ENCODE results near the gene TMEM132D. TPM values are rescaled to one million over a fixed set of nuclear protein-coding genes. Genes with fewer than 3 reads are reported as not detected.

Gene TMEM132D
- total and polyA plus RNA-seq, 4 donors = 0.01 to 0.14 (median 0.08) TPM

DNA sequence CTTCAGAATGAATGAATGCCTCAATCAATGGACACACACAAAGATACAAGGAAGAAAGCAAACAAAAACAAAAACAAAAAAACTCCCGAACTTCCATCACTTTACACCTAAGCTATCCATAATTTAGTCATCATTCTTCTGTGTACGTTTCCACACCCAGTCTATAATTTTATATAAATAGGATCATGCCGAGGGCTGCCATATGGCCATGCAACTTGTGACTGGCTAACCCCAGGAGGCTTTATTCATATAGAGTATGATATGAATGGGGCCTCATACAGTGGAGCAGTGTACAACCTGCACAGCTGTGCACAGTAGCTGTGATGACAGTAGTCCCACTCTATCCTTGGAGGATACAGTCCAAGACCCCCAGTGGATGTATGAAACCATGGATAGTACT lies 365.7 kb downstream of the TMEM132D start:
- Histone ChIP-seq H3K27me3 (ENCODE audit: control insufficient read depth in 4 of 4, insufficient read depth in 4 of 4, low read length in 3 of 4) (peaks cover 0 to 2% (median 0%) of the 10 kb centered on the region in 4 donors), H3K36me3 (ENCODE audit: control insufficient read depth in 4 of 4, insufficient read depth in 3 of 4, low read depth in 1 of 4, low read length in 3 of 4) (no peaks in the 10 kb centered on the region), H3K27ac (ENCODE audit: low read depth in 1 of 2, low read length in 2 of 2) (no peak overlapping the region), H3K9ac (ENCODE audit: low read depth in 1 of 2, low read length in 2 of 2) (no peak overlapping the region), H3K4me1 (ENCODE audit: control insufficient read depth in 4 of 4, insufficient read depth in 4 of 4, low read length in 3 of 4) (no peaks in the 10 kb centered on the region), H3K4me3 (ENCODE audit: low read depth in 1 of 3, low read length in 3 of 3) (no peak overlapping the region), H3K9me3 (ENCODE audit: control insufficient read depth in 4 of 4, low read length in 3 of 4) (no peaks in the 10 kb centered on the region)
- DNase-seq (ENCODE audit: low spot score) = no peak
- WGBS = 51% methylated on average over 3 of the region's 3 CpGs
- TF ChIP-seq RAD21 (IDR thresholded peaks at IDR 0.05) (no peak), JUND (IDR thresholded peaks at IDR 0.05) (no peak), FOXA2 (IDR thresholded peaks at IDR 0.05) (no peak)

DNA sequence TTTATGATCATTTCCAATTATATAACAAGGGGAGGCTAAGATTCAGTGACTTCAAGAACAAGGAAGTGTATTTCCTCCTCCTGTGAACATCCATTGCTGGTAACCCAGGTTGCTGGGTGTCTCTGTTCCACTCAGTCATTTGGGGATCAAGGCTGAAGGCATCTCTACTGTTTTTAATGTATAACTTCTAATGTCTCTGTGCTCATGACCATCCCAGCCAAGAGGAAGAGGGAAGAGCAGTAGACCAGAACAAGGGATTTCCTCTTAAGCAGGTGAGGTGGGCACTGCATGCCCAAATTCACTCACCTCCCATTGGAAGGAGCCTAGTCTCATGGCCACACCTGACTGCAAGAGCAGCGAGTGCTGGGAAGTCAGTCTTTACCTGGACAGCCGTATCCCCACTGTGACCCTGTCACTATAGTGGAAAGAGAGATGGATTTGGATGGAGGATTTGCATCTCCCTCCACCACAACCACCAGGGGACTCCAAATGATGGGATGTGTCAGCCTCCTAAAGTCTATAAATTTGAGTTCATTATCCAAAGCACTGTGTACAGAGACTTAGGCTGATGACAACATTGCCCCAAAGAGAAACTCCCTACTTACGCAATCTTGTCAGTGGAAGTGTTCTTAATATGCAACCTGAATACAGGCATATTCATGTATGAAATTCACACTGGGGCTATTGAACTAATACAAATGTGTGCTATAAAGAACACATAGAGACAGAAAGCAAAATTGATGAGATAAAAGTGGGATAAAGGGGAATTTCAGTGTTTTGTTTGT lies 368.7 kb downstream of the TMEM132D start:
- peaks cover 0 to 5% (median 1%) of the 10 kb centered on the region in 4 donors for H3K27me3 ChIP-seq (ENCODE audit: control insufficient read depth in 4 of 4, insufficient read depth in 4 of 4, low read length in 3 of 4)
- H3K9ac ChIP-seq (ENCODE audit: low read depth in 1 of 2, low read length in 2 of 2) = no peak overlapping the region
- H3K4me3 ChIP-seq (ENCODE audit: low read depth in 1 of 3, low read length in 3 of 3) = no peak overlapping the region
- no peak overlapping the region for H3K27ac ChIP-seq (ENCODE audit: low read depth in 1 of 2, low read length in 2 of 2)
- H3K4me1 ChIP-seq (ENCODE audit: control insufficient read depth in 4 of 4, insufficient read depth in 4 of 4, low read length in 3 of 4) = no peaks in the 10 kb centered on the region
- no peaks in the 10 kb centered on the region for H3K9me3 ChIP-seq (ENCODE audit: control insufficient read depth in 4 of 4, low read length in 3 of 4)
- TF ChIP-seq, protein P1, sequence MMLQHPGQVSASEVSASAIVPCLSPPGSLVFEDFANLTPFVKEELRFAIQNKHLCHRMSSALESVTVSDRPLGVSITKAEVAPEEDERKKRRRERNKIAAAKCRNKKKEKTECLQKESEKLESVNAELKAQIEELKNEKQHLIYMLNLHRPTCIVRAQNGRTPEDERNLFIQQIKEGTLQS (IDR thresholded peaks at IDR 0.05) = no peak
- TF ChIP-seq RAD21 (IDR thresholded peaks at IDR 0.05) (no peak), FOXA2 (IDR thresholded peaks at IDR 0.05) (no peak)
- no peaks in the 10 kb centered on the region for H3K36me3 ChIP-seq (ENCODE audit: control insufficient read depth in 4 of 4, insufficient read depth in 3 of 4, low read depth in 1 of 4, low read length in 3 of 4)
- 83% methylated on average over 3 of the region's 3 CpGs for WGBS
- DNase-seq (ENCODE audit: low spot score) = no peak

- WGBS = 51% methylated on average over 17 of the region's 17 CpGs
- no peak overlapping the region for H3K9ac ChIP-seq (ENCODE audit: low read depth in 1 of 2, low read length in 2 of 2)
- TF ChIP-seq NR2F2 (IDR thresholded peaks at IDR 0.05) (no peak), GABPA (IDR thresholded peaks at IDR 0.05 in 1 of 2, conservative IDR thresholded peaks at IDR 0.05 in 1 of 2) (no peak), HNF4A (conservative IDR thresholded peaks at IDR 0.05) (no peak), RAD21 (IDR thresholded peaks at IDR 0.05) (no peak), EGR1 (IDR thresholded peaks at IDR 0.05; ENCODE audit: low read depth in 2 of 2) (no peak), ZBTB33 (IDR thresholded peaks at IDR 0.05) (no peak), JUND (IDR thresholded peaks at IDR 0.05) (no peak), HNF4G (IDR thresholded peaks at IDR 0.05) (no peak), REST (IDR thresholded peaks at IDR 0.05) (no peak), FOXA2 (IDR thresholded peaks at IDR 0.05) (no peak), CTCF (IDR thresholded peaks at IDR 0.05; ENCODE audit: low read depth, low read length, missing input control) (no peak), SP1 (IDR thresholded peaks at IDR 0.05) (no peak), TAF1 (conservative IDR thresholded peaks at IDR 0.05) (no peak), RXRA (IDR thresholded peaks at IDR 0.05) (no peak), FOXA1 (IDR thresholded peaks at IDR 0.05) (no peak), YY1 (IDR thresholded peaks at IDR 0.05) (no peak)
- TF ChIP-seq, protein P2, sequence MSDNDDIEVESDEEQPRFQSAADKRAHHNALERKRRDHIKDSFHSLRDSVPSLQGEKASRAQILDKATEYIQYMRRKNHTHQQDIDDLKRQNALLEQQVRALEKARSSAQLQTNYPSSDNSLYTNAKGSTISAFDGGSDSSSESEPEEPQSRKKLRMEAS (IDR thresholded peaks at IDR 0.05) = no peak
- TF ChIP-seq, protein P1 (IDR thresholded peaks at IDR 0.05) = no peak
- no peak overlapping the region for H3K4me3 ChIP-seq (ENCODE audit: low read depth in 1 of 3, low read length in 3 of 3)
- H3K9me3 ChIP-seq (ENCODE audit: control insufficient read depth in 4 of 4, low read length in 3 of 4) = no peaks in the 10 kb centered on the region
- H3K36me3 ChIP-seq (ENCODE audit: control insufficient read depth in 4 of 4, insufficient read depth in 3 of 4, low read depth in 1 of 4, low read length in 3 of 4) = no peaks in the 10 kb centered on the region
- no peak for DNase-seq (ENCODE audit: low spot score)
- no peak overlapping the region for H3K27ac ChIP-seq (ENCODE audit: low read depth in 1 of 2, low read length in 2 of 2)
- H3K4me1 ChIP-seq (ENCODE audit: control insufficient read depth in 4 of 4, insufficient read depth in 4 of 4, low read length in 3 of 4) = no peaks in the 10 kb centered on the region
- peaks cover 0 to 5% (median 1%) of the 10 kb centered on the region in 4 donors for H3K27me3 ChIP-seq (ENCODE audit: control insufficient read depth in 4 of 4, insufficient read depth in 4 of 4, low read length in 3 of 4)
Measured at GRCh38 chr12:129532707-129533499, 370.9 kb downstream of the TMEM132D start.

All from liver (tissue), 9 donors.